GM18868 (cell line): ENCODE data around the gene SRSF10.
"Not testable (repeated sequence)": the region's sequence is repeated elsewhere in the genome, so short reads cannot be mapped to it uniquely, and the experiment has no call there.

Source experiments
- ATAC-seq: cut with Tn5 transposase; IDR thresholded peaks from one replicate; pipeline ENCODE4 v1.9.1; 2021; ENCODE audit warnings: mild to moderate bottlenecking, moderate library complexity; ENCODE audit not compliant: unreplicated experiment

The SRSF10 gene

GRCh38 chr1:23959461-23960290, 20.5 kb downstream of the SRSF10 start, which contains the start of gene PNRC2:
TSS of gene PNRC2 (plus strand) at chr1:23959828. CDS start at chr1:23961458, 1,630 bp downstream.
- ATAC-seq, result peak; percentile 68

- ATAC-seq, result peak; percentile 73
Measured at GRCh38 chr1:23958810-23959460, 21.2 kb downstream of the SRSF10 start.

GRCh38 chr1:23958040-23958809, 21.9 kb downstream of the SRSF10 start:
- ATAC-seq, result not testable (repeated sequence)

- ATAC-seq, result no peak
Measured at GRCh38 chr1:23957096-23957495, 23.0 kb downstream of the SRSF10 start.

- ATAC-seq, result no peak
Measured at GRCh38 chr1:23953020-23953419, 27.1 kb downstream of the SRSF10 start.

- no peak for ATAC-seq
Measured at GRCh38 chr1:23947366-23947765, 32.8 kb downstream of the SRSF10 start.

GRCh38 chr1:23936481-23937176, 43.5 kb downstream of the SRSF10 start:
- ATAC-seq, result no peak

- ATAC-seq, result no peak
Measured at GRCh38 chr1:23931491-23931880, 48.6 kb downstream of the SRSF10 start.

GRCh38 chr1:23930861-23931490, 49.2 kb downstream of the SRSF10 start:
- no peak for ATAC-seq

GRCh38 chr1:23930270-23930669, 49.9 kb downstream of the SRSF10 start:
- ATAC-seq, result no peak

GRCh38 chr1:23928789-23929188, 51.3 kb downstream of the SRSF10 start:
- ATAC-seq, result no peak

GRCh38 chr1:23927097-23927496, 53.0 kb downstream of the SRSF10 start:
- ATAC-seq, result no peak

- no peak for ATAC-seq
Measured at GRCh38 chr1:23925279-23925678, 54.8 kb downstream of the SRSF10 start.

GRCh38 chr1:23924601-23925000, 55.5 kb downstream of the SRSF10 start:
- ATAC-seq, result no peak

GRCh38 chr1:23923592-23924499, 56.3 kb downstream of the SRSF10 start:
- ATAC-seq, result no peak

- ATAC-seq, result no peak
Measured at GRCh38 chr1:23922321-23922943, 57.7 kb downstream of the SRSF10 start.

- peak; percentile 56 for ATAC-seq
Measured at GRCh38 chr1:23916209-23917131, 63.7 kb downstream of the SRSF10 start.

GRCh38 chr1:23915466-23915865, 64.7 kb downstream of the SRSF10 start:
- ATAC-seq, result no peak
